SK-N-SH (cell line): ENCODE measurements around the gene SVIL. TPM values are rescaled to one million over a fixed set of nuclear protein-coding genes. Genes with fewer than 3 reads are reported as not detected.

Source experiments
- CTCF ChIA-PET: fragments of 300-600, 350-600 bp; formaldehyde crosslinking; extraction: SDS; loops from one replicate; lab custom pipeline; 2021; lab: Yijun Ruan, JAX
- POLR2A ChIA-PET: fragments of 350-600 bp; sonication (Branson Sonifier 250); formaldehyde crosslinking; extraction: SDS; loops from one replicate; lab custom pipeline; 2020; ENCODE audit warnings: antibody characterized with exemption, inconsistent platforms; lab: Yijun Ruan, JAX
- DNase-seq: peaks from one replicate; pipeline ENCODE4 v3.0.0; 2012
- H2AFZ ChIP-seq: fragments of 200-600 bp; sonication (generic); 2 replicates; pipeline ENCODE4 v1.8.1; 2016; ENCODE audit warnings: antibody characterized with exemption, mild to moderate bottlenecking, low read depth
- H3F3A ChIP-seq: fragments of 200-600 bp; sonication (generic); replicated peaks from 2 replicates; pipeline ENCODE3; 2016; ENCODE audit warnings: antibody characterized with exemption, mild to moderate bottlenecking; ENCODE audit not compliant: insufficient read depth
- H3K27ac ChIP-seq, 2 experiments: fragments of 200-500 bp in 1 of 2; fragments of 200-600 bp in 1 of 2; sonication (Bioruptor generic) in 1 of 2; sonication (generic), shearing (Covaris generic) in 1 of 2; 2 replicates each; pipeline versions ENCODE4 v1.5.1 to v1.6.1; 2014 to 2016; ENCODE audit warnings: low read depth in 2 of 2, inconsistent platforms in 1 of 2, low read length in 1 of 2, mild to moderate bottlenecking in 1 of 2, mixed read lengths in 1 of 2
- H3K27me3 ChIP-seq: fragments of 200-600 bp; sonication (generic), shearing (Covaris generic); 2 replicates; pipeline ENCODE4 v1.6.1; 2016; ENCODE audit warnings: mixed run types; ENCODE audit not compliant: insufficient read depth
- H3K36me3 ChIP-seq, 2 experiments: fragments of 200-500 bp in 1 of 2; fragments of 200-600 bp in 1 of 2; sonication (Bioruptor generic) in 1 of 2; sonication (generic) in 1 of 2; replicated peaks in 1 of 2; 2 replicates each; pipeline versions ENCODE3 to v1.5.1; 2014 to 2016; ENCODE audit warnings: low read length in 1 of 2, mild to moderate bottlenecking in 1 of 2; ENCODE audit not compliant: insufficient read depth in 2 of 2, control insufficient read depth in 1 of 2
- H3K4me1 ChIP-seq, 2 experiments: fragments of 200-500 bp in 1 of 2; fragments of 200-600 bp in 1 of 2; sonication (Bioruptor generic) in 1 of 2; sonication (generic), shearing (Covaris generic) in 1 of 2; 2 replicates each; pipeline versions ENCODE4 v1.5.1 to v1.6.1; 2014 to 2016; ENCODE audit warnings: low read depth in 1 of 2, low read length in 1 of 2, mixed run types in 1 of 2; ENCODE audit not compliant: insufficient read depth in 2 of 2, control insufficient read depth in 1 of 2
- H3K4me2 ChIP-seq: fragments of 200-600 bp; sonication (generic), shearing (Covaris generic); 2 replicates; pipeline ENCODE4 v1.6.1; 2017; ENCODE audit warnings: mixed run types
- H3K4me3 ChIP-seq, 2 experiments: fragments of 200-500 bp in 1 of 2; fragments of 200-600 bp in 1 of 2; sonication (Bioruptor generic) in 1 of 2; sonication (generic), shearing (Covaris generic) in 1 of 2; 2 replicates each; pipeline versions ENCODE4 v1.5.1 to v1.8.1; 2014 to 2016; ENCODE audit warnings: low read depth in 2 of 2, inconsistent platforms in 1 of 2, low read length in 1 of 2, mild to moderate bottlenecking in 1 of 2, mixed read lengths in 1 of 2, moderate library complexity in 1 of 2
- H3K79me2 ChIP-seq: fragments of 200-600 bp; sonication (generic); 2 replicates; pipeline ENCODE4 v1.8.1; 2017; ENCODE audit warnings: mild to moderate bottlenecking; ENCODE audit not compliant: insufficient read depth
- H3K9ac ChIP-seq: fragments of 200-600 bp; sonication (generic); 2 replicates; pipeline ENCODE4 v1.6.1; 2017; ENCODE audit warnings: mixed run types
- H3K9me2 ChIP-seq: fragments of 200-600 bp; sonication (generic); 2 replicates; pipeline ENCODE4 v1.6.1; 2017; ENCODE audit warnings: mixed run types
- H3K9me3 ChIP-seq: fragments of 200-600 bp; sonication (generic); 2 replicates; pipeline ENCODE4 v1.6.1; 2017; ENCODE audit warnings: mixed run types, mild to moderate bottlenecking, moderate library complexity
- H4K20me1 ChIP-seq: fragments of 200-600 bp; sonication (generic); 2 replicates; pipeline ENCODE4 v1.6.1; 2017; ENCODE audit warnings: mild to moderate bottlenecking, mixed run types; ENCODE audit not compliant: insufficient read depth
- CHD2 ChIP-seq: fragments of 150-350 bp; IDR thresholded peaks from 2 replicates; pipeline ENCODE4 v1.6.1; 2018; ENCODE audit warnings: low read length; ENCODE audit not compliant: partially characterized antibody
- EP300 ChIP-seq, 2 experiments: IDR thresholded peaks; 2 replicates each; pipeline versions ENCODE4 v1.4.0 to v1.6.1; 2012; ENCODE audit warnings: borderline replicate concordance in 1 of 2, low read depth in 1 of 2, low read length in 1 of 2
- FOSL2 ChIP-seq: IDR thresholded peaks from 2 replicates; pipeline ENCODE4 v1.4.0; 2012; ENCODE audit warnings: low read depth, mild to moderate bottlenecking, moderate library complexity, borderline replicate concordance
- FOXJ3 ChIP-seq: sonication (generic); formaldehyde crosslinking; IDR thresholded peaks from 2 replicates; pipeline ENCODE4 v1.5.1; 2020; ENCODE audit warnings: mild to moderate bottlenecking, missing genetic modification reagents
- FOXM1 ChIP-seq: IDR thresholded peaks from 2 replicates; pipeline ENCODE4 v1.4.0; 2012; ENCODE audit warnings: low read depth, mild to moderate bottlenecking
- GABPA ChIP-seq: IDR thresholded peaks from 2 replicates; pipeline ENCODE4 v1.4.0; 2012; ENCODE audit warnings: low read depth, mild to moderate bottlenecking
- GATA2 ChIP-seq: sonication (generic); formaldehyde crosslinking; IDR thresholded peaks from 2 replicates; pipeline ENCODE4 v1.5.0; 2020; ENCODE audit warnings: mild to moderate bottlenecking, missing genetic modification reagents
- JUND ChIP-seq: IDR thresholded peaks from 2 replicates; pipeline ENCODE4 v1.4.0; 2012
- MAX ChIP-seq: IDR thresholded peaks from 2 replicates; pipeline ENCODE4 v1.4.0; 2012; ENCODE audit warnings: low read depth
- MEF2A ChIP-seq: IDR thresholded peaks from 2 replicates; pipeline ENCODE4 v1.4.0; 2012; ENCODE audit warnings: low read depth, borderline replicate concordance
- MXI1 ChIP-seq: IDR thresholded peaks from 2 replicates; pipeline ENCODE4 v1.6.1; 2012; ENCODE audit warnings: mild to moderate bottlenecking, low read depth, low read length, improper control_type of control experiment
- NRF1 ChIP-seq: IDR thresholded peaks from 2 replicates; pipeline ENCODE4 v1.6.1; 2012; ENCODE audit warnings: low read depth, mild to moderate bottlenecking, low read length
- POLR2AphosphoS5 ChIP-seq: IDR thresholded peaks from 2 replicates; pipeline ENCODE4 v1.6.1; 2012; ENCODE audit warnings: low read depth, low read length
- RCOR1 ChIP-seq: fragments of 150-350 bp; IDR thresholded peaks from 2 replicates; pipeline ENCODE4 v1.6.1; 2017; ENCODE audit warnings: antibody characterized with exemption, low read length
- SIN3A ChIP-seq: IDR thresholded peaks from 2 replicates; pipeline ENCODE4 v1.6.1; 2012; ENCODE audit warnings: low read depth, mild to moderate bottlenecking, low read length, moderate library complexity, borderline replicate concordance
- TAF1 ChIP-seq: IDR thresholded peaks from 2 replicates; pipeline ENCODE4 v1.6.1; 2012; ENCODE audit warnings: low read depth, mild to moderate bottlenecking, low read length, moderate library complexity, borderline replicate concordance
- TCF12 ChIP-seq: IDR thresholded peaks from 2 replicates; pipeline ENCODE4 v1.4.0; 2012
- YY1 ChIP-seq: IDR thresholded peaks from 2 replicates; pipeline ENCODE4 v1.4.0; 2012; ENCODE audit warnings: low read depth, mild to moderate bottlenecking
- WGBS: methylation state at CpG from one replicate; pipeline ENCODE4 v1.1.6; 2017; ENCODE audit warnings: low lambda C conversion rate; 5-methylcytosine and 5-hydroxymethylcytosine counted together
- polyA plus RNA-seq, 3 experiments: library from polyadenylated mRNA; depleted of rRNA; stranded (reverse); fragments of >200 nt; gene quantifications; 2 replicates each; pipeline ENCODE4 v1.2.3, GENCODE V29; 2012
- TF ChIP-seq, protein P1 (sequence below): IDR thresholded peaks from 2 replicates; pipeline ENCODE4; 2012
- TF ChIP-seq, protein P2 (sequence below): IDR thresholded peaks from 2 replicates; pipeline ENCODE4 v1.6.1; 2012; ENCODE audit warnings: mild to moderate bottlenecking, low read depth, low read length, moderate library complexity

SVIL gene
- polyA plus RNA-seq, 1 of the 3 experiments (the other 2 are of a cell fraction) = 48.7 TPM

- peaks cover 4 to 39% of the 10 kb centered on the region in 2 experiments; a peak in 3 of 4 replicates for H3K4me1 ChIP-seq
- H3K4me2 ChIP-seq = no peak overlapping the region
- no peak overlapping the region for H2AFZ ChIP-seq
- CTCF ChIA-PET = interaction anchor here (1.1 to 3.6 kb wide), 2 partner anchors 11 to 14 kb away, joined by 4 to 11 read pairs; no protein-coding TSS in a partner anchor
- 91% methylated on average over 10 of the region's 11 CpGs for WGBS
- peaks cover 91% of the 10 kb centered on the region for H3K79me2 ChIP-seq
- no peak overlapping the region for H3K4me3 ChIP-seq
- H3K27ac ChIP-seq = no peak overlapping the region
- no peaks in the 10 kb centered on the region for H3K27me3 ChIP-seq
- no peak for TF ChIP-seq SIN3A
- no peak for TF ChIP-seq EP300 (IDR thresholded peaks at IDR 0.05; ENCODE audit: borderline replicate concordance in 1 of 2, low read depth in 1 of 2, low read length in 1 of 2)
- no peak for TF ChIP-seq FOSL2
- TF ChIP-seq YY1 = no peak
- TF ChIP-seq CHD2 = no peak
- no peak for TF ChIP-seq POLR2AphosphoS5
- TF ChIP-seq TAF1 = no peak
- TF ChIP-seq JUND = no peak
- no peak for TF ChIP-seq MXI1
- TF ChIP-seq TCF12 = no peak
- TF ChIP-seq, protein P1, sequence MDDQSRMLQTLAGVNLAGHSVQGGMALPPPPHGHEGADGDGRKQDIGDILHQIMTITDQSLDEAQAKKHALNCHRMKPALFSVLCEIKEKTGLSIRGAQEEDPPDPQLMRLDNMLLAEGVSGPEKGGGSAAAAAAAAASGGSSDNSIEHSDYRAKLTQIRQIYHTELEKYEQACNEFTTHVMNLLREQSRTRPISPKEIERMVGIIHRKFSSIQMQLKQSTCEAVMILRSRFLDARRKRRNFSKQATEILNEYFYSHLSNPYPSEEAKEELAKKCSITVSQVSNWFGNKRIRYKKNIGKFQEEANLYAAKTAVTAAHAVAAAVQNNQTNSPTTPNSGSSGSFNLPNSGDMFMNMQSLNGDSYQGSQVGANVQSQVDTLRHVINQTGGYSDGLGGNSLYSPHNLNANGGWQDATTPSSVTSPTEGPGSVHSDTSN = no peak
- no peak for TF ChIP-seq GABPA
- TF ChIP-seq NRF1 = no peak
- no peak for TF ChIP-seq FOXM1
- TF ChIP-seq MEF2A = no peak
- no peak for TF ChIP-seq MAX
- TF ChIP-seq RCOR1 = no peak
- POLR2A ChIA-PET = no interaction called here
- peaks cover 3 to 14% of the 10 kb centered on the region in 2 experiments for H3K36me3 ChIP-seq
- H4K20me1 ChIP-seq = peaks cover 15% of the 10 kb centered on the region; the same call in 1 of the 2 replicates
- peaks cover 22% of the 10 kb centered on the region for H3F3A ChIP-seq
- no peaks in the 10 kb centered on the region for H3K9me3 ChIP-seq
- no peak for DNase-seq
- H3K9me2 ChIP-seq = no peaks in the 10 kb centered on the region
- H3K9ac ChIP-seq = no peak overlapping the region
Measured at GRCh38 chr10:29630205-29631048, 4.3 kb downstream of the SVIL start.

GRCh38 chr10:29628912-29629526 is 5.8 kb downstream of the SVIL start:
- POLR2A ChIA-PET = interaction anchor here (0.7 kb wide), 1 partner anchor 907 kb away, joined by 4 read pairs; no protein-coding TSS in a partner anchor
- Histone ChIP-seq H3K9me2 (no peaks in the 10 kb centered on the region), H3F3A (peaks cover 10% of the 10 kb centered on the region), H3K4me2 (no peak overlapping the region; the same call in 1 of the 2 replicates), H3K27me3 (no peaks in the 10 kb centered on the region), H3K4me1 (peaks cover 0 to 26% of the 10 kb centered on the region in 2 experiments; a peak in 2 of 4 replicates), H3K36me3 (peaks cover 3 to 14% of the 10 kb centered on the region in 2 experiments), H3K4me3 (no peak overlapping the region), H2AFZ (no peak overlapping the region), H3K27ac (peak overlapping the region in 1 of 2 experiments; percentile 62; a peak in 1 of 4 replicates), H3K9ac (no peak overlapping the region), H4K20me1 (peaks cover 15% of the 10 kb centered on the region; the same call in 1 of the 2 replicates), H3K9me3 (no peaks in the 10 kb centered on the region), H3K79me2 (peaks cover 88% of the 10 kb centered on the region)
- DNase-seq = no peak
- CTCF ChIA-PET = interaction anchor here (0.7 to 3.6 kb wide), 4 partner anchors 10 to 369 kb away, joined by 3 to 11 read pairs (median 3); no protein-coding TSS in a partner anchor
- 97% methylated on average over 12 of the region's 12 CpGs for WGBS
- TF ChIP-seq GATA2 (CRISPR knock-in tag) (no peak), FOXJ3 (CRISPR knock-in tag) (no peak)
- TF ChIP-seq, protein P2, sequence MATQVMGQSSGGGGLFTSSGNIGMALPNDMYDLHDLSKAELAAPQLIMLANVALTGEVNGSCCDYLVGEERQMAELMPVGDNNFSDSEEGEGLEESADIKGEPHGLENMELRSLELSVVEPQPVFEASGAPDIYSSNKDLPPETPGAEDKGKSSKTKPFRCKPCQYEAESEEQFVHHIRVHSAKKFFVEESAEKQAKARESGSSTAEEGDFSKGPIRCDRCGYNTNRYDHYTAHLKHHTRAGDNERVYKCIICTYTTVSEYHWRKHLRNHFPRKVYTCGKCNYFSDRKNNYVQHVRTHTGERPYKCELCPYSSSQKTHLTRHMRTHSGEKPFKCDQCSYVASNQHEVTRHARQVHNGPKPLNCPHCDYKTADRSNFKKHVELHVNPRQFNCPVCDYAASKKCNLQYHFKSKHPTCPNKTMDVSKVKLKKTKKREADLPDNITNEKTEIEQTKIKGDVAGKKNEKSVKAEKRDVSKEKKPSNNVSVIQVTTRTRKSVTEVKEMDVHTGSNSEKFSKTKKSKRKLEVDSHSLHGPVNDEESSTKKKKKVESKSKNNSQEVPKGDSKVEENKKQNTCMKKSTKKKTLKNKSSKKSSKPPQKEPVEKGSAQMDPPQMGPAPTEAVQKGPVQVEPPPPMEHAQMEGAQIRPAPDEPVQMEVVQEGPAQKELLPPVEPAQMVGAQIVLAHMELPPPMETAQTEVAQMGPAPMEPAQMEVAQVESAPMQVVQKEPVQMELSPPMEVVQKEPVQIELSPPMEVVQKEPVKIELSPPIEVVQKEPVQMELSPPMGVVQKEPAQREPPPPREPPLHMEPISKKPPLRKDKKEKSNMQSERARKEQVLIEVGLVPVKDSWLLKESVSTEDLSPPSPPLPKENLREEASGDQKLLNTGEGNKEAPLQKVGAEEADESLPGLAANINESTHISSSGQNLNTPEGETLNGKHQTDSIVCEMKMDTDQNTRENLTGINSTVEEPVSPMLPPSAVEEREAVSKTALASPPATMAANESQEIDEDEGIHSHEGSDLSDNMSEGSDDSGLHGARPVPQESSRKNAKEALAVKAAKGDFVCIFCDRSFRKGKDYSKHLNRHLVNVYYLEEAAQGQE = no peak
